Caco-2 (cell line): ENCODE data around the gene OBP2B. TPM values are rescaled to one million over a fixed set of nuclear protein-coding genes. Genes with fewer than 3 reads are reported as not detected.

Source experiments
- BruUV-seq: library from RNA; stranded (reverse); fragments of 400-500 nt; replicated peaks from 2 replicates; lab custom pipeline; 2021; lab: Mats Ljungman, UMichigan
- CTCF ChIA-PET: fragments of 300-600 bp; sonication (Branson Sonifier 250); formaldehyde crosslinking; loops from one replicate; lab custom pipeline; 2022; ENCODE audit warnings: antibody characterized with exemption; lab: Charles Lee
- POLR2A ChIA-PET: fragments of 300-600 bp; sonication (Branson Sonifier 250); formaldehyde crosslinking; loops from one replicate; lab custom pipeline; 2022; ENCODE audit warnings: antibody characterized with exemption; lab: Charles Lee
- DNase-seq, 2 experiments: peaks; one replicate each; pipeline versions ENCODE4 v3.0.0 to v3.0.0-alpha.2; 2020 to 2022
- H3K27me3 ChIP-seq: replicated peaks from 2 replicates; pipeline ENCODE4 v1.6.0; 2011; ENCODE audit warnings: low read length; ENCODE audit not compliant: control insufficient read depth, insufficient read depth
- H3K36me3 ChIP-seq: 2 replicates; pipeline ENCODE4 v1.5.1; 2011; ENCODE audit warnings: low read length; ENCODE audit not compliant: control insufficient read depth, insufficient read depth
- H3K4me1 ChIP-seq: fragments of 250-450 bp; sonication (Bioruptor Pico); 2 replicates; pipeline ENCODE4 v1.5.1; 2020; ENCODE audit warnings: mild to moderate bottlenecking
- H3K4me3 ChIP-seq: 2 replicates; pipeline ENCODE4 v1.5.1; 2011; ENCODE audit warnings: low read depth, mild to moderate bottlenecking, control low read depth, low read length
- H3K9me3 ChIP-seq: fragments of 250-450 bp; sonication (Bioruptor Pico); 2 replicates; pipeline ENCODE4 v1.5.1; 2020; ENCODE audit warnings: mild to moderate bottlenecking, moderate library complexity
- H3K27ac Mint-ChIP-seq: one replicate; pipeline ENCODE4 v1.8.0; 2022; ENCODE audit warnings: mixed read lengths; ENCODE audit not compliant: unreplicated experiment
- H3K27me3 Mint-ChIP-seq: one replicate; pipeline ENCODE4 v1.8.0; 2022; ENCODE audit warnings: mixed read lengths; ENCODE audit not compliant: insufficient read depth, unreplicated experiment
- H3K36me3 Mint-ChIP-seq: one replicate; pipeline ENCODE4 v1.8.0; 2022; ENCODE audit warnings: mild to moderate bottlenecking, mixed read lengths; ENCODE audit not compliant: insufficient read depth, unreplicated experiment
- H3K4me1 Mint-ChIP-seq: one replicate; pipeline ENCODE4 v1.8.0; 2022; ENCODE audit warnings: low read depth, mixed read lengths; ENCODE audit not compliant: unreplicated experiment
- H3K4me3 Mint-ChIP-seq: one replicate; pipeline ENCODE4 v1.8.0; 2022; ENCODE audit warnings: mild to moderate bottlenecking, moderate library complexity, mixed read lengths; ENCODE audit not compliant: unreplicated experiment
- H3K9me3 Mint-ChIP-seq: one replicate; pipeline ENCODE4 v1.8.0; 2022; ENCODE audit warnings: mixed read lengths; ENCODE audit not compliant: unreplicated experiment
- CTCF ChIP-seq, 2 experiments: fragments of 200-600 bp in 1 of 2; IDR thresholded peaks; 1 replicate in 1 of 2; 2 replicates in 1 of 2; pipeline versions ENCODE4 v1.5.1 to v1.8.0; 2011 to 2022; ENCODE audit warnings: antibody characterized with exemption in 1 of 2, control low read depth in 1 of 2, inconsistent platforms in 1 of 2, low read depth in 1 of 2, low read length in 1 of 2, mild to moderate bottlenecking in 1 of 2, moderate library complexity in 1 of 2; ENCODE audit not compliant: insufficient read depth in 1 of 2, severe bottlenecking in 1 of 2, unreplicated experiment in 1 of 2
- intact Hi-C: fragments of 100-400 bp; cut with micrococcal nuclease; formaldehyde crosslinking; loops from one replicate; pipeline ENCODE4 v1.10.0; 2022; ENCODE audit not compliant: unreplicated experiment
- total RNA-seq: library from RNA; stranded (reverse); gene quantifications from 2 replicates; pipeline ENCODE4 v1.2.3, GENCODE V29; 2022

OBP2B gene
- total RNA-seq, 1 experiment from 2014 or later: not detected

GRCh38 chr9:133246991-133247390 lies 37.9 kb upstream of the OBP2B start:
- no TSS peak for BruUV-seq
- H3K4me1 Mint-ChIP-seq: peaks cover 21% of the 10 kb centered on the region
- Histone ChIP-seq H3K4me3 (no peak overlapping the region), H3K27me3 (no peaks in the 10 kb centered on the region), H3K36me3 (no peaks in the 10 kb centered on the region), H3K9me3 (no peaks in the 10 kb centered on the region), H3K4me1 (peaks cover 30% of the 10 kb centered on the region)
- ChIA-PET POLR2A (no interaction called here), CTCF (no interaction called here)
- H3K27ac Mint-ChIP-seq: no peak overlapping the region
- DNase-seq: no peak
- intact Hi-C loops: no loop called here
- H3K27me3 Mint-ChIP-seq: no peaks in the 10 kb centered on the region
- H3K36me3 Mint-ChIP-seq: no peaks in the 10 kb centered on the region
- H3K9me3 Mint-ChIP-seq: peaks cover 9% of the 10 kb centered on the region
- no peak overlapping the region for H3K4me3 Mint-ChIP-seq
- no peak for TF ChIP-seq CTCF (IDR thresholded peaks at IDR 0.05; ENCODE audit: insufficient read depth in 1 of 2, low read depth in 1 of 2, low read length in 1 of 2, severe bottlenecking in 1 of 2, unreplicated experiment in 1 of 2)

- DNase-seq: no peak
- Histone ChIP-seq H3K27me3 (no peaks in the 10 kb centered on the region), H3K4me3 (no peak overlapping the region), H3K9me3 (no peaks in the 10 kb centered on the region), H3K4me1 (peaks cover 26% of the 10 kb centered on the region), H3K36me3 (no peaks in the 10 kb centered on the region)
- no peak overlapping the region for H3K27ac Mint-ChIP-seq
- peaks cover 9% of the 10 kb centered on the region for H3K9me3 Mint-ChIP-seq
- no TSS peak for BruUV-seq
- no peak overlapping the region for H3K4me3 Mint-ChIP-seq
- H3K27me3 Mint-ChIP-seq: no peaks in the 10 kb centered on the region
- CTCF ChIA-PET: no interaction called here
- peaks cover 21% of the 10 kb centered on the region for H3K4me1 Mint-ChIP-seq
- intact Hi-C loops: no loop called here
- H3K36me3 Mint-ChIP-seq: no peaks in the 10 kb centered on the region
- TF ChIP-seq CTCF (IDR thresholded peaks at IDR 0.05; ENCODE audit: insufficient read depth in 1 of 2, low read depth in 1 of 2, low read length in 1 of 2, severe bottlenecking in 1 of 2, unreplicated experiment in 1 of 2): no peak
- POLR2A ChIA-PET: interaction anchor here (0.6 kb wide), 1 partner anchor 139 kb away, joined by 3 read pairs; no protein-coding TSS in a partner anchor
Observed at GRCh38 chr9:133246562-133246961, 37.5 kb upstream of the OBP2B start.

GRCh38 chr9:133242991-133243390 lies 33.9 kb upstream of the OBP2B start:
- H3K4me3 Mint-ChIP-seq: no peak overlapping the region
- intact Hi-C loops: no loop called here
- Histone ChIP-seq H3K9me3 (no peaks in the 10 kb centered on the region), H3K4me3 (no peak overlapping the region), H3K27me3 (no peaks in the 10 kb centered on the region), H3K4me1 (peaks cover 15% of the 10 kb centered on the region), H3K36me3 (no peaks in the 10 kb centered on the region)
- H3K27ac Mint-ChIP-seq: no peak overlapping the region
- H3K36me3 Mint-ChIP-seq: no peaks in the 10 kb centered on the region
- no peak for TF ChIP-seq CTCF (IDR thresholded peaks at IDR 0.05; ENCODE audit: insufficient read depth in 1 of 2, low read depth in 1 of 2, low read length in 1 of 2, severe bottlenecking in 1 of 2, unreplicated experiment in 1 of 2)
- no peaks in the 10 kb centered on the region for H3K4me1 Mint-ChIP-seq
- ChIA-PET CTCF (no interaction called here), POLR2A (no interaction called here)
- no peaks in the 10 kb centered on the region for H3K27me3 Mint-ChIP-seq
- no TSS peak for BruUV-seq
- no peak for DNase-seq
- no peaks in the 10 kb centered on the region for H3K9me3 Mint-ChIP-seq
